Stimulated activated naive CD8-positive, alpha-beta T cell treated with anti-CD3 and anti-CD28 coated beads, Interleukin-15, amount 100 ng/mL, for 72 hours (primary cell): Measurements from ENCODE around the gene LTBP4.

ENCODE experiments used
- ATAC-seq: fragments of 150-1000 bp; cut with Tn5 transposase; 2 replicates; pipeline ENCODE4 v1.10.0; 2021; ENCODE audit warnings: mild to moderate bottlenecking, moderate library complexity
- DNase-seq, 2 donors: peaks; one replicate each; pipeline ENCODE4 v3.0.0; 2021 to 2022
- H3K27ac Mint-ChIP-seq, 2 donors: one replicate each; pipeline ENCODE4 v1.8.0; 2022; ENCODE audit warnings: mild to moderate bottlenecking in 2 of 2, mixed read lengths in 2 of 2, moderate library complexity in 2 of 2
- H3K27me3 Mint-ChIP-seq: one replicate; pipeline ENCODE4 v1.8.0; 2022; ENCODE audit warnings: mixed read lengths
- H3K4me1 Mint-ChIP-seq: one replicate; pipeline ENCODE4 v1.8.0; 2022; ENCODE audit warnings: mild to moderate bottlenecking, mixed read lengths
- H3K4me3 Mint-ChIP-seq, 2 donors: one replicate each; pipeline ENCODE4 v1.8.0; 2022; ENCODE audit warnings: mild to moderate bottlenecking in 2 of 2, mixed read lengths in 2 of 2, moderate library complexity in 1 of 2
- H3K9me3 Mint-ChIP-seq, 2 donors: one replicate each; pipeline ENCODE4 v1.8.0; 2022; ENCODE audit warnings: mixed read lengths in 2 of 2

Gene LTBP4

DNA sequence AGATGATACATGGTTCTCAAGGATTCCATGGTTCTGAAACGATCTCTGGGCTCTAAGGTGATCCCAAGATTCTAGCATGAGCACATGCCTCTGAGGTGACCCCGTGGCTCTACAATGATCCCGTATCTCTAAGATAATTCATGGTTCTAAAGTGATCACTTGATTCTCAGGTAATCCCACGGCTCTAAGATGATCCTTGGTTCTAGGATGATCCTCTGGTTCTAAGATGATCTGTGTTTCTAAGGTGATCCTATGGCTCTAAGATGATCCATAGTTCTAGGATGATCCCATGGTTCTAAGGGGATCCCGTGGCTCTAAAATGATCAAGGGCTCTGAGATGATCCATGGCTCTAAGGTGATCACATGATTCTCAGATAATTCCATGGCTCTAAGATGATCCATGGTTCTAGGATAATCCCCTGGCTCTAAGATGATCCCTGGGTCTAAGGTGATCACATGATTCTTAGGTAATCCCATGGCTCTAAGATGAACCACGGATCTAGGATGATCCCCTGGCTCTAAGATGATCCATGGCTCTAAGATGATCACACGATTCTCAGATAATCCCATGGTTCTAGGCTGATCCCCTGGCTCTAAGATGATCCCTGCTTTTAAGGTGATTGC lies 67.9 kb downstream of the LTBP4 start:
- Mint-ChIP-seq H3K4me3 (no peak overlapping the region), H3K4me1 (peaks cover 12% of the 10 kb centered on the region)

DNA sequence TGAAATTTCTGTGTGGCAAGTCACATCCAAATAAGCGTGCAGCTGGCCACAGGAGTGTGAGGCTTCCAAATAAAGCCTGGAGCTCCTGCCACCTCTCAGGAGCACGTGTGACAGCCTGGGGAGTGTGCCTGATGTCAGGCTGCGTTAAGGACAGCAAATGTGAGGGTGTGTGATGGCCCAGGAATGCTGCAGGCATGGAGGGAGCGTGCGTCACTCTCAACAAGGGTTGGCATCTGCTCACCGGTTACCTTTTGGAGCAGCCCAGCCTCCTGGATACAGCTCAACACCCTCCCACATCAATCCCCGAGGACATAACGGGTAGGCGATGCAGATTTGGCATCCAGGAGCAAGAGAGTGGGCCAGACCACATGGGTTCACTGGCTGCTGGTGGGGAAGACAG lies 70.2 kb downstream of the LTBP4 start:
- H3K9me3 Mint-ChIP-seq: no peaks in the 10 kb centered on the region
- ATAC-seq: no peak
- H3K4me1 Mint-ChIP-seq: peaks cover 7% of the 10 kb centered on the region

More for the DNA sequence above, 67.9 kb downstream of the LTBP4 start:
- H3K27me3 Mint-ChIP-seq: no peaks in the 10 kb centered on the region
- no peak for ATAC-seq
- DNase-seq: no peak
- no peaks in the 10 kb centered on the region for H3K9me3 Mint-ChIP-seq
- H3K27ac Mint-ChIP-seq: no peak overlapping the region

DNA sequence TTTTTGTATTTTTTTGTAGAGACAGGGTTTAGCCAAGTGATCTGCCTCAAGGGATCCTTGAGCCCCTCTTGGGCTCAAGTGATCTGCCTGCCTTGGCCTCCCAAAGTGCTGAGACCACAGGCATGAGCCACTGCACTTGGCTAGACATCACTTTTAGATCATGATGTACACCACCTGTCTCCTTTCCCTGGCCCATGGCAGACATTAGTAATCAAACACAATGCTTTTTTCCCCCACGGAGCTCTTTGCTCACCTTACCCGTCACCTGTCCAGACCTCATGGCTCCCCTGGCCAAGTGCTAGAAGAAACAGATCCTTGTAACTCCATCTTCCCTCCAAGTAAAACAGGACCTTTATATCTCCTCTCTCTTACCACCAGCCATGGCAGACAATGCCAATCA lies 70.9 kb downstream of the LTBP4 start:
- DNase-seq: no peak

More for the DNA sequence above, 70.2 kb downstream of the LTBP4 start:
- no peak overlapping the region for H3K27ac Mint-ChIP-seq
- DNase-seq: no peak
- no peaks in the 10 kb centered on the region for H3K27me3 Mint-ChIP-seq
- H3K4me3 Mint-ChIP-seq: no peak overlapping the region

DNA sequence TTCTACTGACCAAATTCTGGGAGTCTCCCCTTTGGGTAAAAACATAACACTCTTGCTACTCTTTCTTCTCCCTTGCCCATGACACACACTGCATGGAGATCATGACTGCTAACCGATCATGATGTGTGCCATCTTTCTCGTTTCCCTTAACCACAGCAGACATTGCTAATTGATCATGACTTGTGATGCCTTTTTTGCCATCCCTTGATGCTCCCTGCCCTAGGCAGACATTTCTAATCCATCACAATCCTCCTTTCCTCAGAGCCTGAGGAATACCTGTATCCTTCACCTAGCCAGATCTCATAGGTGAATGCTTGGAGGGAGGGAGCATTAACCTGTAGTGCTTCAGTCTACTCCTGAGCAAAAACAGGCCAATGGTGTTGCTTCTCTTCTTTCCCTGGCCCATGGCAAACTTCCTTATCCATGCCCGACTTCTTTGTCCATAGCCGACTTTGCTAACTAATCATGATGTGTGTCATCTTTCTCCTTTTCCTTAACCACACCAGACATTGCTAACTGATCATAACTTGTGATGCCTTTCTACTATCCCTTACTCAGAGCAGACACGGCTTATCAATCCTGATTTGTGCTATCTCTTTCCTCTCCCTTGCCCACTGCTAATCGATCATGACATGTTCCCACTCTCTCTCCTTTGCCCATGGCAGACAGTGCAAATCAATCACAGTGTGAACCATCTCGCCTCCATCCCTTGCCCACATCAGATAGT lies 71.6 kb downstream of the LTBP4 start:
- no peak overlapping the region for H3K27ac Mint-ChIP-seq
- H3K4me1 Mint-ChIP-seq: no peaks in the 10 kb centered on the region
- ATAC-seq: no peak
- no peak for DNase-seq
- H3K27me3 Mint-ChIP-seq: no peaks in the 10 kb centered on the region
- H3K4me3 Mint-ChIP-seq: no peak overlapping the region
- no peaks in the 10 kb centered on the region for H3K9me3 Mint-ChIP-seq

More for the DNA sequence above, 70.9 kb downstream of the LTBP4 start:
- Mint-ChIP-seq H3K27ac (no peak overlapping the region), H3K4me1 (peaks cover under 1% of the 10 kb centered on the region), H3K27me3 (no peaks in the 10 kb centered on the region), H3K4me3 (no peak overlapping the region), H3K9me3 (no peaks in the 10 kb centered on the region)
- ATAC-seq: no peak

DNA sequence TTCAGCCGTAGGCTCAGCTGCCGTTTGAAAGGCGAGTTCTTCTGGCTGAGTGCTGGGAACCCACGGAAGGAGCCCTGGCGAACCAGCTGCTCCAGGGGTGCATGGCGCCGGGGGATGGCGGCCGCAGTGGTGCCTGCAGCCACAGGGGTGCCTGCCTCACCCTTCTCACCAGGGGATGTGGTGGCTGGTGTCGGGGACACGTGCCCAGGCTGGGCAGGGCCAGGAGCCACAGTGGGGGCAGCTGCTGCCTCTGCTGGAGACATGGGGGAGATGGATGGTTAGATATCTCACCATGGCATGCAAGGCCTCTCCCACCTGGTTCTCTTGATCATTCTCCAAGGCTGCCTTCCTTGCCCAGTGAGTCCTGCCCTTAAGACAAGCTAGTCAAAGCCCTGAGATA lies 72.2 kb downstream of the LTBP4 start:
- Mint-ChIP-seq H3K4me1 (no peaks in the 10 kb centered on the region), H3K4me3 (no peak overlapping the region), H3K27ac (no peak overlapping the region), H3K9me3 (no peaks in the 10 kb centered on the region), H3K27me3 (no peaks in the 10 kb centered on the region)
- no peak for ATAC-seq
- no peak for DNase-seq

DNA sequence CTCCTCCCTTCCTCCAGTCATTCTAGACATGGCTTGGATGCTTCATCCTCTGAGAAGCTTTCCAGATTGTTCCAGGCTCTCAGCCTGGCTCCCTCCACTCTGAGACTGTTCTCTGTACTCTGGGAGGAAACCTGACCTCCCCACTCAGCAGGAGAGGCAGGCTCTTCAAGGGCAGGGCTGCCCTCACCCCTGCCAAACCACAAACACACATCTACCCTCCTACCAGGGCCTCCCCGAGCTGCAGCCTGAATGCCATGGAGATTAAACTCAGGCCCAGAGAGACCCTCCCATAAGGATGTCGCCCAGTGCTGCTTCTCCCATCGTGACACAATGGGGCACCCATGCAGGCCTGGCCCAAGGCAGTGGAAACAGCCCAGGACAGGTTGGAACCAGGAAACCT lies 73.1 kb downstream of the LTBP4 start:
- no peak overlapping the region for H3K27ac Mint-ChIP-seq
- no peaks in the 10 kb centered on the region for H3K4me1 Mint-ChIP-seq

DNA sequence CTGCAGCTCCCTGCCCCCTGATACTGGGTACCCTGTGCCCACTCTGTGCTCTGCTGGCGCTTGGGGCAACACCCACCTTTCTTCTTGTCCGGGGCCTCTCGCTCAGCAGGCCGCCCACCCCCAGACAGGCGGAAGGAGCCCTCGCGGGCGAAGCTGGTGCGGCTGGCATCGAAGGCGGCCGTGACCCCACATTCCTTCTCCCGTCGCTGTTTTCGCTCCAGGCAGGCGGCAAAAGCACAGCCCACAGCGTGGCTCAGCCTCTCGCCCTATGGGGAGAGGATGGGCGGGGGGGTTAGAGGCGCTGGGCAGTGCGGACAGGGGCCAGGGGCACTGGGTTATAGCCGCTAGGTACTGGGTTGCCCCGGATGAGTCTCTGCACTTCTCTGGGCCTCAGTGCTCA lies 76.0 kb downstream of the LTBP4 start:
- H3K4me3 Mint-ChIP-seq: no peak overlapping the region
- H3K27ac Mint-ChIP-seq: no peak overlapping the region
- no peaks in the 10 kb centered on the region for H3K4me1 Mint-ChIP-seq
- DNase-seq (no peak), ATAC-seq (no peak)
- H3K9me3 Mint-ChIP-seq: no peaks in the 10 kb centered on the region
- no peaks in the 10 kb centered on the region for H3K27me3 Mint-ChIP-seq

More for the DNA sequence above, 73.1 kb downstream of the LTBP4 start:
- no peak for ATAC-seq
- no peak overlapping the region for H3K4me3 Mint-ChIP-seq
- H3K27me3 Mint-ChIP-seq: no peaks in the 10 kb centered on the region
- no peak for DNase-seq
- H3K9me3 Mint-ChIP-seq: no peaks in the 10 kb centered on the region
